ENCODE measurements around the gene CFAP100.

Gene CFAP100

GRCh38 chr3:126399756-126400155 is 5.0 kb downstream of the CFAP100 start:
- H3K27ac ChIP-seq: no peak overlapping the region
- no peaks in the 10 kb centered on the region for H3K36me3 ChIP-seq (ENCODE audit: insufficient read depth, low read length)
- no peak overlapping the region for H3K9ac ChIP-seq (ENCODE audit: insufficient read length)
- H3K9me3 ChIP-seq (ENCODE audit: low read depth, low read length): no peaks in the 10 kb centered on the region
- TF ChIP-seq POLR2AphosphoS5 (IDR thresholded peaks at IDR 0.05; ENCODE audit: borderline replicate concordance, low read depth, low read length) (no peak), EZH2 (IDR thresholded peaks at IDR 0.05) (no peak), FOXP2 (optimal IDR thresholded peaks at IDR 0.05; ENCODE audit: control extremely low read depth, extremely low read length, insufficient read depth) (no peak)
- H3K4me3 ChIP-seq: no peak overlapping the region
- no peak for DNase-seq (ENCODE audit: low read depth, low spot score)

GRCh38 chr3:126401611-126402160 is 7.0 kb downstream of the CFAP100 start:
- DNase-seq (ENCODE audit: low read depth, low spot score): no peak
- no peak for TF ChIP-seq FOXP2 (optimal IDR thresholded peaks at IDR 0.05; ENCODE audit: control extremely low read depth, extremely low read length, insufficient read depth)
- no peak for TF ChIP-seq POLR2AphosphoS5 (IDR thresholded peaks at IDR 0.05; ENCODE audit: borderline replicate concordance, low read depth, low read length)
- TF ChIP-seq EZH2 (IDR thresholded peaks at IDR 0.05): no peak
- no peaks in the 10 kb centered on the region for H3K36me3 ChIP-seq (ENCODE audit: insufficient read depth, low read length)
- H3K27ac ChIP-seq: no peak overlapping the region
- H3K4me3 ChIP-seq: no peak overlapping the region
- H3K9ac ChIP-seq (ENCODE audit: insufficient read length): no peak overlapping the region
- H3K9me3 ChIP-seq (ENCODE audit: low read depth, low read length): no peaks in the 10 kb centered on the region

GRCh38 chr3:126402178-126402577 is 7.5 kb downstream of the CFAP100 start:
- TF ChIP-seq FOXP2 (optimal IDR thresholded peaks at IDR 0.05; ENCODE audit: control extremely low read depth, extremely low read length, insufficient read depth): no peak
- no peak for TF ChIP-seq EZH2 (IDR thresholded peaks at IDR 0.05)
- no peak for TF ChIP-seq POLR2AphosphoS5 (IDR thresholded peaks at IDR 0.05; ENCODE audit: borderline replicate concordance, low read depth, low read length)
- no peak for DNase-seq (ENCODE audit: low read depth, low spot score)
- Histone ChIP-seq H3K27ac (no peak overlapping the region), H3K9ac (ENCODE audit: insufficient read length) (no peak overlapping the region), H3K4me3 (no peak overlapping the region), H3K9me3 (ENCODE audit: low read depth, low read length) (no peaks in the 10 kb centered on the region), H3K36me3 (ENCODE audit: insufficient read depth, low read length) (no peaks in the 10 kb centered on the region)

- no peaks in the 10 kb centered on the region for H3K36me3 ChIP-seq (ENCODE audit: insufficient read depth, low read length)
- H3K9me3 ChIP-seq (ENCODE audit: low read depth, low read length): no peaks in the 10 kb centered on the region
- no peak overlapping the region for H3K4me3 ChIP-seq
- H3K9ac ChIP-seq (ENCODE audit: insufficient read length): no peak overlapping the region
- no peak overlapping the region for H3K27ac ChIP-seq
- no peak for DNase-seq (ENCODE audit: low read depth, low spot score)
- no peak for TF ChIP-seq FOXP2 (optimal IDR thresholded peaks at IDR 0.05; ENCODE audit: control extremely low read depth, extremely low read length, insufficient read depth)
- no peak for TF ChIP-seq POLR2AphosphoS5 (IDR thresholded peaks at IDR 0.05; ENCODE audit: borderline replicate concordance, low read depth, low read length)
- no peak for TF ChIP-seq EZH2 (IDR thresholded peaks at IDR 0.05)
Observed at GRCh38 chr3:126402666-126403302, 8.1 kb downstream of the CFAP100 start.

- Histone ChIP-seq H3K36me3 (ENCODE audit: insufficient read depth, low read length) (no peaks in the 10 kb centered on the region), H3K9ac (ENCODE audit: insufficient read length) (no peak overlapping the region), H3K4me3 (no peak overlapping the region), H3K27ac (no peak overlapping the region), H3K9me3 (ENCODE audit: low read depth, low read length) (no peaks in the 10 kb centered on the region)
- TF ChIP-seq FOXP2 (optimal IDR thresholded peaks at IDR 0.05; ENCODE audit: control extremely low read depth, extremely low read length, insufficient read depth): no peak
- TF ChIP-seq POLR2AphosphoS5 (IDR thresholded peaks at IDR 0.05; ENCODE audit: borderline replicate concordance, low read depth, low read length): no peak
- no peak for TF ChIP-seq EZH2 (IDR thresholded peaks at IDR 0.05)
- no peak for DNase-seq (ENCODE audit: low read depth, low spot score)
Observed at GRCh38 chr3:126406389-126407296, 11.9 kb downstream of the CFAP100 start.

- H3K9me3 ChIP-seq (ENCODE audit: low read depth, low read length): no peaks in the 10 kb centered on the region
- DNase-seq (ENCODE audit: low read depth, low spot score): no peak
- no peaks in the 10 kb centered on the region for H3K36me3 ChIP-seq (ENCODE audit: insufficient read depth, low read length)
- no peak overlapping the region for H3K4me3 ChIP-seq
- H3K27ac ChIP-seq: no peak overlapping the region
- TF ChIP-seq EZH2 (IDR thresholded peaks at IDR 0.05): no peak
- TF ChIP-seq POLR2AphosphoS5 (IDR thresholded peaks at IDR 0.05; ENCODE audit: borderline replicate concordance, low read depth, low read length): no peak
- no peak for TF ChIP-seq FOXP2 (optimal IDR thresholded peaks at IDR 0.05; ENCODE audit: control extremely low read depth, extremely low read length, insufficient read depth)
- H3K9ac ChIP-seq (ENCODE audit: insufficient read length): no peak overlapping the region
Observed at GRCh38 chr3:126407412-126408044, 12.8 kb downstream of the CFAP100 start.

- H3K9me3 ChIP-seq (ENCODE audit: low read depth, low read length): no peaks in the 10 kb centered on the region
- H3K4me3 ChIP-seq: no peak overlapping the region
- no peak overlapping the region for H3K9ac ChIP-seq (ENCODE audit: insufficient read length)
- H3K27ac ChIP-seq: no peak overlapping the region
- H3K36me3 ChIP-seq (ENCODE audit: insufficient read depth, low read length): no peaks in the 10 kb centered on the region
- TF ChIP-seq EZH2 (IDR thresholded peaks at IDR 0.05) (no peak), FOXP2 (optimal IDR thresholded peaks at IDR 0.05; ENCODE audit: control extremely low read depth, extremely low read length, insufficient read depth) (no peak), POLR2AphosphoS5 (IDR thresholded peaks at IDR 0.05; ENCODE audit: borderline replicate concordance, low read depth, low read length) (no peak)
- DNase-seq (ENCODE audit: low read depth, low spot score): no peak
Observed at GRCh38 chr3:126408099-126408498, 13.4 kb downstream of the CFAP100 start.

Data from SK-N-MC (cell line).